DMS114 treated with DMSO at 0.1 percent for 48 hours (cell line): ENCODE results near the gene KRT13.
"Not testable (repeated sequence)": the region's sequence is repeated elsewhere in the genome, so short reads cannot be mapped to it uniquely, and the experiment has no call there.

Experiments
- DNase-seq: peaks from one replicate; lab custom pipeline; 2025; ENCODE audit not compliant: unreplicated experiment; lab: John Stamatoyannopoulos, UW

The KRT13 gene

GRCh38 chr17:41505007-41505808 is at the start of gene KRT13:
Gene KRT13, minus strand, starts transcription at chr17:41505612. Its CDS starts 62 bp downstream, at chr17:41505550.
- no peak for DNase-seq

GRCh38 chr17:41553987-41554680 is 48.7 kb upstream of the KRT13 start:
- no peak for DNase-seq

- DNase-seq = no peak
Measured at GRCh38 chr17:41553176-41553575, 47.8 kb upstream of the KRT13 start.

- DNase-seq = no peak
Measured at GRCh38 chr17:41552455-41552854, 47.0 kb upstream of the KRT13 start.

GRCh38 chr17:41551365-41551764 is 46.0 kb upstream of the KRT13 start:
- DNase-seq = no peak

GRCh38 chr17:41549596-41550039 is 44.2 kb upstream of the KRT13 start:
- DNase-seq = no peak

- DNase-seq = peak; percentile 51
Measured at GRCh38 chr17:41548844-41549595, 43.6 kb upstream of the KRT13 start.

GRCh38 chr17:41547921-41548843 is 42.8 kb upstream of the KRT13 start:
- no peak for DNase-seq

- DNase-seq = no peak
Measured at GRCh38 chr17:41547378-41547841, 42.0 kb upstream of the KRT13 start.

GRCh38 chr17:41546819-41547218 is 41.4 kb upstream of the KRT13 start:
- no peak for DNase-seq

GRCh38 chr17:41545829-41546410 is 40.5 kb upstream of the KRT13 start:
- DNase-seq = no peak

GRCh38 chr17:41544935-41545334 is 39.5 kb upstream of the KRT13 start:
- DNase-seq = no peak

GRCh38 chr17:41544491-41544892 is 39.1 kb upstream of the KRT13 start:
- no peak for DNase-seq

- not testable (repeated sequence) for DNase-seq
Measured at GRCh38 chr17:41542786-41543185, 37.4 kb upstream of the KRT13 start.

GRCh38 chr17:41542357-41542756 is 36.9 kb upstream of the KRT13 start:
- DNase-seq = no peak

- no peak for DNase-seq
Measured at GRCh38 chr17:41540921-41541625, 35.7 kb upstream of the KRT13 start.

- DNase-seq = no peak
Measured at GRCh38 chr17:41539979-41540701, 34.7 kb upstream of the KRT13 start.

GRCh38 chr17:41539071-41539492 is 33.7 kb upstream of the KRT13 start:
- no peak for DNase-seq

- no peak for DNase-seq
Measured at GRCh38 chr17:41538565-41538991, 33.2 kb upstream of the KRT13 start.
